ENCODE data around the gene KLHL29.

KLHL29 gene

GRCh38 chr2:23585273-23586170, 200.5 kb downstream of the KLHL29 start:
- peak; percentile 77 for DNase-seq

- no peak for DNase-seq
Measured at GRCh38 chr2:23586741-23587306, 201.8 kb downstream of the KLHL29 start.

DNA sequence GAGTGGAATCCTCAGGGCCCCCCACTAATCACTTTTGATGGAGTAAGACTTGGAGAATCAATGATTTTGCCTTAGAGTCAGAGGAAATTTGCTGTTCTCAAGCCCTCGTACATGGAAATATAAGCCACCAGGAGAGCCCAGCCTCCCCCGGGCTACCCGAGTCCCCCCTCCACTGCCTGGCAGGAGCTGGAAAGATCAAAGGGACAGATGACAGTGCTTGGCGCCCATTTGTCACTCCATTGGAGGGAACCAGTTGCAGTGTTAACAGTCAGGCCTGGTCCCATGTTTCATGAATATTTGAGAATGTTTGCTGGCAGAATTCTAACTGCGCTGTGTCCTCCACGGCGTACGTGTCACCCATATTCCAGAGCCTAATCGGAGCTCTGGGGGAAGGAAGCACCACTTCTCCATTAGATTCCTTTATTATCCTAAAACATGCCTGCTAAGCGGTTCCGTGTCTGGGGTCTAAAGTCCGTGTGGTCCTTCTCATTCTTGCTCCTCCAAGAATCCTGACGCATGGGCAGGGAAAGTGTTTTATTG, 202.4 kb downstream of the KLHL29 start:
- no peak for DNase-seq

DNA sequence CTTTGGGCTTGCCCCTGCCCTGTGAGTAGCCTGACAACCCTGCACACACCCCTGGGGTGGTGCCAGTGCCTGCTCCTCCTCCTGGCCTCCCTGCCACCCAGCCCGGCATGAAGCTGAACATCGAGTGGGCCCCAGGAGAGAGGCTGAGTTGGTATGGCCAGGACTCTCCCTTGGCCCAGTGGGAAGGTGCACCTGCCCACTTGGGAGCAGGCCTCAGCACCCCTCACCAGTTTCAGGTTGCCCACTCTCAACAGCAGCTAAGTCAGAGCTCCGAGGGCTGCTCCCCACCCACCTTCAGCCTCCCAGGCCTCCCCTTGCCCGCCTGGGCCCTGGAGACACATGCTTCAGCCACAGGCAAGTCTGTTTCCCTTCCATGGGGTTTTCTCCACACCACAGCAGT, 203.1 kb downstream of the KLHL29 start:
- no peak for DNase-seq

GRCh38 chr2:23588508-23589201, 203.7 kb downstream of the KLHL29 start:
- DNase-seq = no peak

GRCh38 chr2:23589220-23589647, 204.3 kb downstream of the KLHL29 start:
- DNase-seq = no peak

GRCh38 chr2:23589739-23590138, 204.8 kb downstream of the KLHL29 start:
- DNase-seq = no peak

DNA sequence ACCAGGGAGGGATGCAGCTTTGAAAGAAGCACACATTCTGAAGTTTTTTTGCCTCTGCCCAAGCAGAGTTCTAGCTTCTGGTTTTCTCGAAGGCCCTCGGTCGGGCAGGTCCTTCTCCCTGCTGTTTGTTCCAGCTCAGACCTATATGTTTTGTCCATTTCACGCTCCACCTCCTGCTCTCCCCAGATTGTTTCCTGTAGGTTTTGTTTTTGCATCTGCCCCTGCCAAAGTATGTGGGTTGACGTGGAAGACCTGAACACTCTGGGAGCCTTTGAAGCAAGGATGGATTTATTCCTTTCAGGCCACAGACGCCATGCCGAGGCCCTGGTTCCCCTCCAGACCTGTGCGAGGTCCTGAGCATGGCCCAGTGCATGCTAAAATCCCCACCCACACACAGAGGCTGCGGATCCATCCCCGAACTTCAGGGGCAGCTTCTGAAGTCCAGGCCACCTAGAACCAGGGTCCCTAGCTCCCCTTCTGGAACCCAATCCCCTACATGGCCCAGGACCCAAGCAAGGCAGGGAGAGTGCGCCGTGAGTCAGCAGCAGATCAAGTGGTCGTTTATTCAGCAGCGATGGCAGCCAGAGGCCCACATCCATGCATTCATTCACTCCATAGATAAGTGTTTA, 205.4 kb downstream of the KLHL29 start:
- no peak for DNase-seq

DNA sequence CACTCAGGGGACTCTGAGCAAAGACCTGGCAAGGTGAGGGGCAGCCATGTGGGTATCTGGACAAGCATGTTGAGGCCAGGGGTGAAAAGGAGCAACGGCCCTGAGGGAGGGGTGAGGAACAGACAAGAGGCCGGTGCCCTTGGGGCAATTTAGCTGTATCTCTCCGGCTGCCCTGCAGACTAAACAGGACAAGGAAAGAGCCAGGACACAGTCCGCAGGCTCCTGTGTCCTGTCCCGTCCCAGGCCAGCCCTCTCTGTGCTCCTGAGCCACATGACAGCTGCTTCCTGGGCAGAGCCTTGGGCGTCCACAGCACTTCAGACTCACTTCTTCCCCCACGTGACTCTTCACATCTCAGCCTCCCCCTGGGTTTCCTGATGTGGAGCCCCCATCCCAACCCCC, 206.1 kb downstream of the KLHL29 start:
- no peak for DNase-seq

DNA sequence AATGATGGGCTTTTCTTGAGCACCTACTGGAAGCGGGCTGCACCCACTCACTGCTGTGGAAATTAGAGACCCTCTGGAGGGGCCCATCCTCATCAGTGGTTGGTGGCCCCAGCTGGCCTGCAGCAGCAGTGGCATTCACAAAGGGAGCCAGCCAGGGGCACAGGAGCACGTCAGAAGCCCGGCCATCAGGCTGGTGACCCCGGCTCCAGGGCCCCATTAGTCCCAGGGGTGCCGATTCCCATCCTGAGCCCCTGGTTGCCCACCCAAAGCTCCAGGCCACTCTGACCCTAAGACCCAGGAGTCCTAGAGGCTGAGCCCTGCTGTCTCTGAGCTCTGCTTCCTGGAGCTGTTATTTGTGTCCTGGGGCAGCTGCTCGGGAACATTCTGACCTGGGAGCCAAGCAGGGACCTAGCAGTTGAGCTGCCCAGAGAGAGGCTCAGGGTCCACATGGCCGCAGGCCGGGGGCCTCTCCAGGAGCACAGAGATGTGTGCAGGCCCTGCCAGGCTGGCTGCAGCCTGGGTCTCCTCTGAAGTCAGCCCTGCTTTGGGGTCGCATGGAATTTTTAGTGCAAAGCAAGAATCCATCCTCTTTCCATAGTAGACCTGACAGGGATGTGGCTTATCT, 207.2 kb downstream of the KLHL29 start:
- DNase-seq = no peak

DNA sequence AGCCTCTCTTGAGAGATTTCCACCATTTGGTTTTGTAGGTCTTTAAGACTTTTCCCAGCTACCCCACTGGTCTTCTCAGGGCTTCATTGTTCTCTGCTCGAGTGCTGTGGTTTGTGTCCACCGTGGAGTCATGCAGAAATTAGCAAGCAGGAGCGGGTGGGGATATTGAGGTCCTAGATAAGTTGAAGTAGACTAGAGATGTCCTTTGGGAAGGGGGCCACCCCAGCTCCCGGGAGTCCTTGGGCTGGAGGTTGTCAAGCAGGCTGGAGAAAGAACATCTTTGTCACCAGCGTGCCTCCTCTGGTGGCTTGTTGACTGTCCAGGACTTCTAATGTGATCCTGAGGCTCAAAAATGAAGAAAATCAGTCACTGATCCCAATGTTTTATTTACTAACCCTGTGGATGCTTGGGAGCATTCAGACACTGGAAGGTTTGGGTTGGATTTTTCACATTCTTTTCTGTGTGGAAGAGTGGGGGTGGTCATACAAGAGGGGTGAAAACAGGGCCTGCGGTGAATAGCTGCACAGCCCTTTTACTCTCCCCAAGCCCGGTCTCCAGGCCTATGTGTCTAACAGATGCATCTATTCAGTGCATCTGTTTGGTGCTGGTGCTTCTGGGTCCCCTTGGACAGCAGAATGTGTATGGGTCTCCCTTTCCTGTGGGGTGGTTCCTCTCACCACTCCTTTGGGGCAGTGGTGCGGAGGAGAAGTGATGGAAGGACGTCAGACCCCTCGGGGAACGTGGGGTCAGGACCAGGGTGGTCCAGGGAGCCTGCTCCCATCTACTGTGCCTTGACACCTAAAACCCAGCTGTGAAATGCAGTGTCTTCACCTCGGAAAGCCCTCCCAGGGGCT, 208.1 kb downstream of the KLHL29 start:
- no peak for DNase-seq

GRCh38 chr2:23593752-23594459, 208.9 kb downstream of the KLHL29 start:
- peak; percentile 95 for DNase-seq

GRCh38 chr2:23594460-23594825, 209.5 kb downstream of the KLHL29 start:
- no peak for DNase-seq

DNA sequence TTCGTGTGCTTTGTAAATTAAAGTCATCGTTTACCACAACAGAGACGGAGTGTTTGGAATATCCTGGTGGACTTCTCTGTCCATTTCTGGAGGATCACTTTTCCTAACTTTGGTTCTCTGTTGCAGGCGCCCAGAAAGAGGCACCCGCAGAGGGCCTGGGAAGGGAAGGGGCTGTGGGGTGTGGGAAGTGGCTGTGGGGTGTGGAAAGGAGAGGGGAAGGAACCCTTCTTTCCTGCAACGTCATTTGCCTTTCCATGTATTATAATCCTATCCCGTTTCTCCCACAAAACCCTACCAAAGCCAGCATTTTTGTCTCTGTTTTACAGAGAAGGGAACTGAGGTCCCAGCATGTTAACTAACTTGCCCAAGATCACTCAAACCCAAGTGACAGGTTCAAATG, 210.0 kb downstream of the KLHL29 start:
- DNase-seq = no peak

- no peak for DNase-seq
Measured at GRCh38 chr2:23595601-23596251, 210.7 kb downstream of the KLHL29 start.

GRCh38 chr2:23596316-23596885, 211.4 kb downstream of the KLHL29 start:
- no peak for DNase-seq

DNA sequence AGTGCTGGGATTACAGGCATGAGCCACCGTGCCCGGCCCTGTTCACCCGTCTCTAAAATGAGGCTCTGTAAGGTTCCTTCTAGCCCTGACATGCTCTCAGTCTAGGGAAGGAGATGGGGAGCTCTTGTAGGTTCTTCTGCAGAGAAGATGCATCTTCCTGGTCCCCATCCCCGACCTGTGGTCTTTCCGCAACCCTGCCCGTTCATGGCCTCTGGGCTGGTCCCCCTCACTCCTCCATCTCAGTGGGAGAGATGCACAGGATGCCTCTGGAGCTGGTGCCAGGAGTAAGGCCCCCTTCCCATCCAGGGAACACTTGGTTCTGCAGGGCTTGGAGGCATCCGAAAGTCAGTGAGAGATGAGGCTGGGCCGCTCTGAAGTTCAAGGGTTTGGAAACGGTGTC, 212.7 kb downstream of the KLHL29 start:
- no peak for DNase-seq

- DNase-seq = no peak
Measured at GRCh38 chr2:23599006-23599405, 214.0 kb downstream of the KLHL29 start.

DNA sequence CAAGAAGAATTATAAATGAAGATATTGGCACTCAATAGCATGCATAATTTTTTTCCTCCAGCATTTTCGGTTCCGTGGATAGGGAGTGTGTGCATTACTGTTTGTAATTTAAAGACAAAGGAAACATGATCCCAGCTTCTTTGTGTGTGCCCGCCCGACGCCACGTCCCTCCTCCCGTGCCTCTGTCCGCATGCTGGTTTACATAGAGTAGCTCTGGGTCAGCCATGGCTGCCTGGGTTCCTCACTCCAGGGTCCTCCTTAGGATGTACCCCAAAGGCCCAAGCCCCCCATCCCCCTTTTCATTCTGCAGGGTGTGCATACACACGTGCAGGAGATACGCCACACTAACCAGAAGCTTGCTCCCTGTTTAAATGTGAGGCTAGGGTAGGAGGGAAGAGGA, 214.7 kb downstream of the KLHL29 start:
- DNase-seq = peak; percentile 80

DNA sequence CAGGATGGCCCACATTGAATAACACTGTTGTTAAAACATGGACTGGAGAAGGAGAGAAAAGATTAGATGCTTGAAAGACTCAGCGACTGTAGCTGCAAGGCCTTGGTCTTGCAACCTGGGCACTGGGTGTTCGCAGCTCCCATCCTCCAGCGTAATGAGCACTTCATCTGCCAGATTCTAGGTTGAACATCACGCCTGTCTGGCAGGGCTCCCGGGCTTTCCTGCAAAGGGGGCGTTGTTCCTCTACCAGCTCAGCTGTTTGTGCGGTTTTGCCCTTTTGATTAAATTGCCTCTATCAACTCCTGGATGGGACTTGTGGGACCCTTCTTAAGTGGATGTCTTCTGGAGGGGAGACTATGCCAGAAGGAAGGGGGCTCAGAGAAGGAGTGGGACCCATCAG, 215.4 kb downstream of the KLHL29 start:
- peak; percentile 81 for DNase-seq

All from NCI-H2081 treated with DMSO at 0.1 percent for 48 hours (cell line).